HG03139 (cell line): ENCODE data around the gene CCDC150.
"Not testable (repeated sequence)": the region's sequence is repeated elsewhere in the genome, so short reads cannot be mapped to it uniquely, and the experiment has no call there.

Source experiments
- ATAC-seq: cut with Tn5 transposase; IDR thresholded peaks from one replicate; pipeline ENCODE4 v1.9.1; 2021; ENCODE audit not compliant: unreplicated experiment

Gene CCDC150

DNA sequence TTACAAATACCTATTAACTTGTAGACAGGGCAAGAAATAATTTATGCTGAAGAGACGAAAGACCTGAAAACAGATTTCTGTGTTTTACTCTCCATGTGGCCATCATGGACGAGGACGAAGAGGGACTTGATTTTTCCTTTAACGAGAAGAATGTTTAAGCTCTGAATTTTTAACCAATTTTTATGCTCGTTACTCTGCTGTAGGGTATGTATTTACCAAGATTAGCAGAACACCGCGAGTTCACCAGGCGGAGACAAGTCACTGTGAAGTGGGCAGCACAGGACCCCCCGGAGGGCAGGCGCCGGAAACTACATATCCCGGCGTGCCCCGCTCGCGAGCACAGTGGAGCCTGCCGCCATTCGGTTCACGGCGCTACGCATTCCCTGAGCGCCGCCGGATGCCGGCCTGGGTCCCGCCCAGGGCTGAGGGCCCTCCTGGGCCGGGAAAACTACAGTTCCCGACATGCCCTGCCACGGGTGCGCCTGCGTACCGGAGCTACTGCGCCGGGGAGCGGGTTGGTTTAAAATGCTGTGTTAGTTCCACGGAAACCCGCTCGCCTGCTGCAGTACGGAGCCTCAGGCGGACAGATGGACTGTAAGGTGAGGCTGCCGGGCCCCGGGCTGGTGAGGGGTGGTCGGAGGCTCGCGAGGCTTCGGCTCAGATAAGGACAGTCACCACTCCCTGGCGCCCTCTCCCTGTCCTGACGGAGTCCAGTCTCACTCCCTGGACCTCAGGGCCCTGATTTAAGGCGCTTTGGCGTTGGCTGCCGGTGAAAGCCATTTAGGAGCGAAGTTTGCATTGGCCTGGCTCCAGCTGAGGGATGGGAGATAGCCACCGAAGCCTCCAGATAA lies at the start of gene CCDC150:
CCDC150 (plus strand) TSS at position 536 of the 851 bp plus-strand sequence; CDS start at position 588, 52 bp downstream.
- ATAC-seq: peak; percentile 100

DNA sequence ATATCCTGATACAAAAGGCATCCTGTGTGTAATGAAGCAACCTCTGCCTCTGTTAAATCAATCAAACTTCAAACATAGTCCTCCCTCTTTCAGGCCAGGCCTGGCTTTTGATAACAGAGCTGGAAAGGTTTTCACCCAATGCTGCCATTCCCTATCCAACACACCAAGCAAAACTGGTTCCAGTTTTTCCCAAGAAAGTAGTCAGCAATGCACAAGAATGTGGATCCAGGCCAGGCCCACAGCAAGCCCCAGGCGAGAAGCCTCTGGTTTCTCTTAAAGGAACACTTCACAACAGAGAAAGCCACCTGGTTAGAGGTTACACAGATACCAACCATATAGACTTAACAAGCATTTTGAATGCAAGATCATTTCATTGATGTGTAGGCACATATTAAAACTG lies 49.2 kb upstream of the CCDC150 start:
- no peak for ATAC-seq

- ATAC-seq: no peak
These were observed 48.5 kb upstream of the CCDC150 start for GRCh38 chr2:196591004-196591403.

GRCh38 chr2:196591621-196592022 lies 47.9 kb upstream of the CCDC150 start:
- no peak for ATAC-seq

DNA sequence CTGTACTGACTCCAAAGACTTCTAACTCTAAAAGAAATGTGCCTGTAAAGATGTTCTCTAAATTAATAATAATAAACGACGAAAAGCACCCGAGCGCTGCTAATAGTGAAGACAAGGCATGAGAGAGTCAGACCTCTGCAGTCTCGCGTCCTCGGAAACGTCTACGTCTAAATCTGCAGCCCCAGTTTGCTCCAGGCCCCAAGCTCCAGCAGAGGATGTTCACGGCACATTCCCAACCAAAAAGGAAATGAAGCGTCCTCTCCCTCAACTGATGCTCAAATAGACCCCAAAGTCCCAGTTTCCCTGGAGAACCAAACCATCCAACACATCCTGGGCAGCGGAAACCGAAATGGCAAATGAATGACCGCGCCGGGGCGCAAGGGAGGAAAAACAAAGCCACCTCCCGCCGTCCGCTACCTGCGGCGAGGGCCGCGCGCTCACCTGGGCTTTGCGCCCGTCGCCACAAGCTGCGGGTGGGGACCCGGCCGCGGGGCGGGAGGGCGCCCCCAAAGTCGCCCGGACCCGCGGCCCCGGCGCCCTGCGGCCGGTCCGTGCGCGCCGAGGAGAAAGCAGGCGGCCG lies 47.1 kb upstream of the CCDC150 start:
- ATAC-seq: peak; percentile 40

GRCh38 chr2:196592911-196593881 lies 46.3 kb upstream of the CCDC150 start, which contains the start of gene HECW2:
Gene HECW2 (minus strand): TSS chr2:196593554.
- ATAC-seq: peak; percentile 52

- ATAC-seq: no peak
These were observed 45.4 kb upstream of the CCDC150 start for GRCh38 chr2:196594158-196594557.

GRCh38 chr2:196597531-196597930 lies 42.0 kb upstream of the CCDC150 start:
- ATAC-seq: no peak

DNA sequence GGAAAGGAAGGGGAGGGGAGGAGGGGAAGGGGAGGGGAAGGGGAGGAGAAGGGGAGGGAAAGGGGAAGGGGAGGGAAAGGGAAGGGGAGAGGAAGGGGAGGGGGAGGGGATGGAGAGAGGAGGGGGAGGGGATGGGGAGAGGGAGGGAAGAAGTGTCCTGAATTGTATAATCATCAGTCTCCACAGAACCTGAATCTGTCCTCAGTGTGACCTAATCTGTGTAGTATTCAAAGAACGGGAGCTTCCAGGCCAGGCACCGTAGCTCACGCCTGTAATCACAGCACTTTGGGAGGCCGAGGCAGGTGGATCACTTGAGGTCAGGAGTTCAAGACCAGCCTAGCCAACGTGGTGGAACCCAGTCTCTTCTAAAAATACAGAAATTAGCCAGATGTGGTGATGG lies 41.1 kb upstream of the CCDC150 start:
- no peak for ATAC-seq

- ATAC-seq: no peak
These were observed 40.7 kb upstream of the CCDC150 start for GRCh38 chr2:196598846-196599245.

GRCh38 chr2:196601430-196602306 lies 37.8 kb upstream of the CCDC150 start:
- no peak for ATAC-seq

- no peak for ATAC-seq
These were observed 35.3 kb upstream of the CCDC150 start for GRCh38 chr2:196604196-196604595.

- ATAC-seq: no peak
These were observed 33.0 kb upstream of the CCDC150 start for GRCh38 chr2:196606516-196606915.

GRCh38 chr2:196607073-196607472 lies 32.4 kb upstream of the CCDC150 start:
- no peak for ATAC-seq

GRCh38 chr2:196607896-196608295 lies 31.6 kb upstream of the CCDC150 start:
- ATAC-seq: not testable (repeated sequence)

GRCh38 chr2:196609806-196610205 lies 29.7 kb upstream of the CCDC150 start:
- ATAC-seq: no peak

- ATAC-seq: no peak
These were observed 28.7 kb upstream of the CCDC150 start for GRCh38 chr2:196610796-196611195.

DNA sequence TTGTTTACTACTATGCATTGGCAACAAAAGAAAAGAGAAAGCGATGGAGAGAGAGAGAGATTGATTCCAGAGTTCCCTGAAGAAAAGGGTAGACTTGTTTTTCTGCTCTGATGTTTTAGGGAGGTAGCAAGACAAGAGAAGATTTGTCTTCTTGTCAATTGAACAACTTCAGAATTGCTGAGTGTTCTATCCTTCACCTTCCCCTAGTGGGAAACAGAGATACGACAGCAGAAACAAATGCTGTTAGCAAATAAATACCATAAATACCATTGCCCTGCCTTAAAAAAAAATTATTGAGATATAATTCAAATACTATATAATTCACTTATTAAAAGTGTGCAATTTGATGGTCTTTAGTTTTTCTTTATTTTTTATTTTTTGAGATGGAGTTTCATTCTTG lies 26.2 kb upstream of the CCDC150 start:
- no peak for ATAC-seq

DNA sequence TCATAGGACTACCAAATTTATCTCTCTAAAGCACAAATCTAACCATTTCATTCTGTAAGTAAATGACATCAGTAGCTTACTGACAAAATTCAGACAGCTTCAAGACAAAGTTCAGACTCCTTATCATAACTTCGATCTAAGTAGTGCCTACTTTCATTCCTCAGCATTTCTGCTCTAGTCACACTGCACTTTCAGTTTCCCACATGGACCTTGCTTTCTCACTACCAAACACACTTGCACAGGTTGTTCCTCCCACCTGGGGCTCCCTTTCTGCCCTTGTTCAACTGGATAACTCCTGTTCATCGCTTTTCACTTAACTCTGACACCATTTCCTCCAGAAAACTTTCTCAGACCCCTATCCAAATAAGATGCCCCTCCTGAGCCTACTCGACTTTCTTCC lies 22.1 kb upstream of the CCDC150 start:
- no peak for ATAC-seq

GRCh38 chr2:196618661-196619060 lies 20.9 kb upstream of the CCDC150 start:
- no peak for ATAC-seq
